H1 (cell line): Measurements from ENCODE around the gene IRAK3. TPM values are rescaled to one million over a fixed set of nuclear protein-coding genes. Genes with fewer than 3 reads are reported as not detected.

Experiments used
- CTCF ChIA-PET: fragments of 300-600 bp; sonication (Branson Sonifier 250); formaldehyde crosslinking; loops from one replicate; lab custom pipeline; 2021; ENCODE audit not compliant: partially characterized antibody; lab: Charles Lee
- POLR2A ChIA-PET: fragments of 300-600 bp; sonication (Branson Sonifier 250); formaldehyde crosslinking; loops from one replicate; lab custom pipeline; 2021; ENCODE audit warnings: inconsistent platforms; ENCODE audit not compliant: partially characterized antibody; lab: Charles Lee
- DNase-seq, 2 experiments: peaks; one replicate each; pipeline versions ENCODE4 v3.0.0 to v3.0.0-alpha.2; 2010 to 2022; ENCODE audit warnings: low spot score in 2 of 2, low read depth in 1 of 2, mixed read lengths in 1 of 2
- FAIRE-seq: peaks from 2 replicates; lab custom pipeline; 2011; peaks lifted over from hg19 to GRCh38; lab: Jason Lieb, UNC
- H2AFZ ChIP-seq: 2 replicates; pipeline ENCODE4 v1.8.1; 2012; ENCODE audit warnings: low read length, inconsistent platforms
- H2AK5ac ChIP-seq: 2 replicates; pipeline ENCODE4 v1.6.1; 2013; ENCODE audit warnings: low read depth, low read length
- H2BK120ac ChIP-seq: replicated peaks from 2 replicates; pipeline ENCODE3; 2013; ENCODE audit warnings: low read depth, low read length, inconsistent platforms
- H2BK12ac ChIP-seq: 2 replicates; pipeline ENCODE4 v1.6.1; 2013; ENCODE audit warnings: low read depth, low read length
- H2BK15ac ChIP-seq: 2 replicates; pipeline ENCODE4 v1.6.1; 2013; ENCODE audit warnings: low read length
- H2BK20ac ChIP-seq: 2 replicates; pipeline ENCODE4 v1.6.1; 2013; ENCODE audit warnings: low read length
- H2BK5ac ChIP-seq: 2 replicates; pipeline ENCODE4 v1.6.1; 2013; ENCODE audit warnings: low read depth, low read length
- H3K14ac ChIP-seq: 2 replicates; pipeline ENCODE4 v1.6.1; 2013; ENCODE audit warnings: inconsistent platforms; ENCODE audit not compliant: insufficient read length
- H3K18ac ChIP-seq: 2 replicates; pipeline ENCODE4 v1.6.1; 2013; ENCODE audit warnings: low read length; ENCODE audit errors: extremely low read depth
- H3K23ac ChIP-seq: 2 replicates; pipeline ENCODE4 v1.6.1; 2013; ENCODE audit warnings: inconsistent platforms; ENCODE audit not compliant: insufficient read length
- H3K23me2 ChIP-seq: 2 replicates; pipeline ENCODE4 v1.6.1; 2013; ENCODE audit warnings: low read depth, low read length
- H3K27ac ChIP-seq: 2 replicates; pipeline ENCODE4 v1.6.1; 2011; ENCODE audit warnings: low read depth, low read length, inconsistent platforms
- H3K27me3 ChIP-seq, 4 experiments: replicated peaks in 1 of 4; 1 replicate in 1 of 4; 2 replicates in 3 of 4; pipeline versions ENCODE4 v1.6.1 to v1.8.1; 2011 to 2013; ENCODE audit warnings: low read length in 3 of 4, mild to moderate bottlenecking in 3 of 4, inconsistent platforms in 2 of 4, mixed read lengths in 2 of 4, moderate library complexity in 1 of 4; ENCODE audit not compliant: control insufficient read depth in 3 of 4, insufficient read depth in 3 of 4; ENCODE audit errors: extremely low read depth in 1 of 4
- H3K36me3 ChIP-seq, 4 experiments: 2 replicates each; pipeline versions ENCODE4 v1.6.1 to v1.8.1; 2011 to 2013; ENCODE audit warnings: mild to moderate bottlenecking in 4 of 4, low read length in 3 of 4, moderate library complexity in 2 of 4, control low read depth in 1 of 4, inconsistent platforms in 1 of 4; ENCODE audit not compliant: insufficient read depth in 4 of 4, control insufficient read depth in 2 of 4
- H3K4ac ChIP-seq: replicated peaks from 2 replicates; pipeline ENCODE3; 2013; ENCODE audit warnings: low read length, low read depth, mixed read lengths, inconsistent platforms; ENCODE audit not compliant: insufficient read length
- H3K4me1 ChIP-seq, 4 experiments: replicated peaks in 1 of 4; 1 replicate in 1 of 4; 2 replicates in 3 of 4; pipeline versions ENCODE4 v1.6.1 to v1.8.1; 2011 to 2013; ENCODE audit warnings: low read length in 3 of 4, inconsistent platforms in 2 of 4, mixed read lengths in 1 of 4; ENCODE audit not compliant: insufficient read depth in 4 of 4, control insufficient read depth in 3 of 4
- H3K4me2 ChIP-seq, 2 experiments: 2 replicates each; pipeline versions ENCODE4 v1.6.1 to v1.8.1; 2011 to 2013; ENCODE audit warnings: low read depth in 2 of 2, low read length in 2 of 2, control low read depth in 1 of 2, inconsistent platforms in 1 of 2, mild to moderate bottlenecking in 1 of 2; ENCODE audit not compliant: insufficient read depth in 1 of 2
- H3K4me3 ChIP-seq, 4 experiments: fragments of 200-600, 300-600 bp in 1 of 4; sonication (generic), shearing (Covaris generic), sonication (Bioruptor Twin) in 1 of 4; 2 replicates each; pipeline versions ENCODE4 v1.5.1 to v1.8.1; 2011 to 2016; ENCODE audit warnings: low read length in 4 of 4, low read depth in 3 of 4, control low read depth in 2 of 4, inconsistent platforms in 2 of 4, mild to moderate bottlenecking in 2 of 4, mixed read lengths in 1 of 4, moderate library complexity in 1 of 4; ENCODE audit not compliant: insufficient read depth in 2 of 4; ENCODE audit errors: extremely low read depth in 1 of 4
- H3K56ac ChIP-seq: replicated peaks from 2 replicates; pipeline ENCODE3; 2013; ENCODE audit warnings: low read depth, mild to moderate bottlenecking, mixed read lengths, low read length, inconsistent platforms; ENCODE audit not compliant: insufficient read length
- H3K79me1 ChIP-seq: 2 replicates; pipeline ENCODE4 v1.6.1; 2013; ENCODE audit warnings: low read depth, low read length, control low read depth
- H3K79me2 ChIP-seq, 2 experiments: 2 replicates each; pipeline versions ENCODE4 v1.6.1 to v1.8.1; 2012 to 2013; ENCODE audit warnings: low read length in 2 of 2, mild to moderate bottlenecking in 2 of 2, inconsistent platforms in 1 of 2; ENCODE audit not compliant: insufficient read depth in 2 of 2, control insufficient read depth in 1 of 2
- H3K9ac ChIP-seq, 4 experiments: replicated peaks in 1 of 4; 1 replicate in 1 of 4; 2 replicates in 3 of 4; pipeline versions ENCODE4 v1.6.1 to v1.8.1; 2011 to 2013; ENCODE audit warnings: low read depth in 3 of 4, low read length in 3 of 4, control low read depth in 2 of 4, mild to moderate bottlenecking in 2 of 4, moderate library complexity in 2 of 4, inconsistent platforms in 1 of 4; ENCODE audit errors: extremely low read depth in 1 of 4
- H3K9me3 ChIP-seq, 2 experiments: 2 replicates each; pipeline versions ENCODE4 v1.6.1 to v1.8.1; 2012 to 2013; ENCODE audit warnings: mild to moderate bottlenecking in 2 of 2, moderate library complexity in 2 of 2, control low read depth in 1 of 2, inconsistent platforms in 1 of 2, low read depth in 1 of 2, low read length in 1 of 2, mixed read lengths in 1 of 2; ENCODE audit not compliant: insufficient read depth in 2 of 2
- H4K20me1 ChIP-seq, 2 experiments: replicated peaks in 1 of 2; 2 replicates each; pipeline versions ENCODE3 to v1.8.1; 2011 to 2013; ENCODE audit warnings: inconsistent platforms in 2 of 2, low read length in 2 of 2, mild to moderate bottlenecking in 1 of 2; ENCODE audit not compliant: insufficient read depth in 2 of 2, control insufficient read depth in 1 of 2
- H4K5ac ChIP-seq: 2 replicates; pipeline ENCODE4 v1.6.1; 2013; ENCODE audit warnings: low read length, low read depth, mixed read lengths, inconsistent platforms; ENCODE audit not compliant: insufficient read length
- H4K8ac ChIP-seq: 2 replicates; pipeline ENCODE4 v1.8.0; 2013; ENCODE audit warnings: mild to moderate bottlenecking, moderate library complexity, low read length, inconsistent platforms; ENCODE audit not compliant: insufficient read depth; ENCODE audit errors: extremely low read depth
- H4K91ac ChIP-seq: replicated peaks from 2 replicates; pipeline ENCODE3; 2013; ENCODE audit warnings: low read length, mixed read lengths, inconsistent platforms; ENCODE audit not compliant: insufficient read length
- BCL11A ChIP-seq, 2 experiments: IDR thresholded peaks; one replicate each; pipeline ENCODE4 v1.6.1; 2011; ENCODE audit warnings: low read depth in 2 of 2, low read length in 2 of 2, mild to moderate bottlenecking in 2 of 2
- CEBPB ChIP-seq: IDR thresholded peaks from 2 replicates; pipeline ENCODE4 v1.6.1; 2012; ENCODE audit warnings: low read depth, low read length
- KDM4A ChIP-seq: IDR thresholded peaks from one replicate; pipeline ENCODE4 v1.7.1; 2012; ENCODE audit warnings: low read depth, mild to moderate bottlenecking, moderate library complexity, low read length, inconsistent platforms; ENCODE audit not compliant: severe bottlenecking
- SP2 ChIP-seq: IDR thresholded peaks from 2 replicates; pipeline ENCODE4 v1.6.1; 2012; ENCODE audit warnings: mild to moderate bottlenecking, low read length, inconsistent platforms
- TAF7 ChIP-seq: optimal IDR thresholded peaks from 2 replicates; pipeline ENCODE3; 2011; ENCODE audit warnings: low read depth, mild to moderate bottlenecking, inconsistent platforms, low read length, moderate library complexity, borderline replicate concordance
- WGBS, 2 experiments: shearing (Covaris generic) in 1 of 2; methylation state at CpG; one replicate each; pipeline versions ENCODE4 v1.1.6 to v1.1.7; 2013 to 2015; ENCODE audit warnings: low lambda C conversion rate in 2 of 2, mixed read lengths in 2 of 2, inconsistent platforms in 1 of 2, low coverage in 1 of 2, missing lambda C conversion rate in 1 of 2; ENCODE audit not compliant: insufficient replicate concordance in 2 of 2, insufficient coverage in 1 of 2, insufficient read length in 1 of 2; ENCODE audit errors: extremely low coverage in 1 of 2, missing lambda C conversion rate in 1 of 2; 5-methylcytosine and 5-hydroxymethylcytosine counted together
- polyA plus RNA-seq, 7 experiments: library from polyadenylated mRNA; depleted of rRNA in 3 of 7; stranded (reverse) in 5 of 7; unstranded in 2 of 7; fragments of >200 nt in 5 of 7; fragments of 200-250 nt in 2 of 7; gene quantifications; 1 replicate in 5 of 7; 2 replicates in 1 of 7; 4 replicates in 1 of 7; pipeline versions ENCODE4 v1.2.1 to v1.2.3, GENCODE V29; 2011 to 2013; ENCODE audit warnings: missing spikeins in 2 of 7, mixed read lengths in 2 of 7
- total RNA-seq: library from RNA; stranded (reverse); fragmentation: NEBNext Ultra II Directional; extraction: Animal tissue kit (Norgen Biotek cat#: 25700); gene quantifications from 2 replicates; pipeline ENCODE4 v1.2.1, GENCODE V29; 2021
- TF ChIP-seq, protein P1 (sequence below): IDR thresholded peaks from 2 replicates; pipeline ENCODE4 v1.6.1; 2011; ENCODE audit warnings: low read length, improper control_type of control experiment

IRAK3 gene
- total and polyA plus RNA-seq, 2 of the 8 experiments (the other 6 are each of a cell fraction or from before 2014, with no cell fraction given), result 0.51 to 2.2 TPM

GRCh38 chr12:66199141-66199540 lies 10.1 kb downstream of the IRAK3 start:
- H3K23me2 ChIP-seq, result no peaks in the 10 kb centered on the region
- no peak overlapping the region for H3K27ac ChIP-seq
- no peaks in the 10 kb centered on the region for H3K36me3 ChIP-seq
- H3K4ac ChIP-seq, result no peak overlapping the region
- H2BK120ac ChIP-seq, result no peak overlapping the region
- no peaks in the 10 kb centered on the region for H4K20me1 ChIP-seq
- no peak for DNase-seq
- H3K9ac ChIP-seq, result no peak overlapping the region
- H3K27me3 ChIP-seq, result no peaks in the 10 kb centered on the region
- peaks cover 0 to 5% of the 10 kb centered on the region in 2 experiments; a peak in 1 of 4 replicates for H3K9me3 ChIP-seq
- no peak overlapping the region for H4K91ac ChIP-seq
- H3K56ac ChIP-seq, result no peak overlapping the region
- ChIA-PET POLR2A (no interaction called here), CTCF (interaction anchor here (0.9 kb wide), 1 partner anchor 79 kb away, joined by 3 read pairs; no protein-coding TSS in a partner anchor)
- no peak overlapping the region for H2BK15ac ChIP-seq
- H2AFZ ChIP-seq, result no peak overlapping the region
- H2BK20ac ChIP-seq, result no peak overlapping the region
- H4K8ac ChIP-seq, result no peak overlapping the region
- H4K5ac ChIP-seq, result no peak overlapping the region
- no peak overlapping the region for H2BK12ac ChIP-seq
- no peaks in the 10 kb centered on the region for H3K79me2 ChIP-seq
- no peak overlapping the region for H3K4me3 ChIP-seq
- 80% methylated on average over 3 of the region's 3 CpGs; no CpG with 5 or more reads in 1 of the 2 experiments for WGBS, 2 experiments
- H2AK5ac ChIP-seq, result no peak overlapping the region
- no peak overlapping the region for H3K18ac ChIP-seq
- no peak overlapping the region for H3K14ac ChIP-seq
- H3K4me1 ChIP-seq, result peaks cover 0 to 5% (median 3%) of the 10 kb centered on the region in 4 experiments; a peak in 3 of 7 replicates
- no peak overlapping the region for H3K23ac ChIP-seq
- TF ChIP-seq SP2 (no peak), KDM4A (no peak), CEBPB (no peak), BCL11A (IDR thresholded peaks at IDR 0.05; ENCODE audit: low read depth in 2 of 2, low read length in 2 of 2) (no peak), TAF7 (no peak)
- TF ChIP-seq, protein P1, sequence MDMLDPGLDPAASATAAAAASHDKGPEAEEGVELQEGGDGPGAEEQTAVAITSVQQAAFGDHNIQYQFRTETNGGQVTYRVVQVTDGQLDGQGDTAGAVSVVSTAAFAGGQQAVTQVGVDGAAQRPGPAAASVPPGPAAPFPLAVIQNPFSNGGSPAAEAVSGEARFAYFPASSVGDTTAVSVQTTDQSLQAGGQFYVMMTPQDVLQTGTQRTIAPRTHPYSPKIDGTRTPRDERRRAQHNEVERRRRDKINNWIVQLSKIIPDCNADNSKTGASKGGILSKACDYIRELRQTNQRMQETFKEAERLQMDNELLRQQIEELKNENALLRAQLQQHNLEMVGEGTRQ, result no peak
- H2BK5ac ChIP-seq, result no peak overlapping the region
- no peaks in the 10 kb centered on the region for H3K79me1 ChIP-seq
- no peak overlapping the region for H3K4me2 ChIP-seq
- FAIRE-seq, result no peak
